Fibroblast of lung (primary cell): ENCODE results near the gene URB1. TPM values are rescaled to one million over a fixed set of nuclear protein-coding genes. Genes with fewer than 3 reads are reported as not detected.

Source experiments
- DNase-seq, 2 donors: peaks; one replicate each; pipeline versions ENCODE4 v3.0.0 to v3.0.0-alpha.2; 2010; ENCODE audit warnings: low read depth in 2 of 2
- H2AFZ ChIP-seq: 2 replicates; pipeline ENCODE4 v1.5.1; 2012; ENCODE audit warnings: low read length, control low read depth, inconsistent platforms
- H3K27ac ChIP-seq: 2 replicates; pipeline ENCODE4 v1.5.1; 2011; ENCODE audit warnings: low read length, control low read depth; ENCODE audit not compliant: insufficient read depth
- H3K27me3 ChIP-seq: 2 replicates; pipeline ENCODE4 v1.5.1; 2011; ENCODE audit warnings: mild to moderate bottlenecking, low read length; ENCODE audit not compliant: control insufficient read depth, insufficient read depth
- H3K36me3 ChIP-seq: 2 replicates; pipeline ENCODE4 v1.5.1; 2011; ENCODE audit warnings: low read length; ENCODE audit not compliant: control insufficient read depth, insufficient read depth
- H3K4me1 ChIP-seq: 2 replicates; pipeline ENCODE4 v1.5.1; 2011; ENCODE audit warnings: low read length; ENCODE audit not compliant: control insufficient read depth, insufficient read depth; ENCODE audit errors: extremely low read depth
- H3K4me2 ChIP-seq: 2 replicates; pipeline ENCODE4 v1.5.1; 2011; ENCODE audit warnings: low read length, control low read depth; ENCODE audit not compliant: insufficient read depth; ENCODE audit errors: extremely low read depth
- H3K4me3 ChIP-seq, 4 experiments: fragments of 200-600 bp in 1 of 4; sonication (generic) in 1 of 4; replicated peaks in 1 of 4; 2 replicates each; pipeline ENCODE4 v1.5.1; 2011 to 2016; ENCODE audit warnings: low read length in 4 of 4, low read depth in 3 of 4, mild to moderate bottlenecking in 3 of 4, control low read depth in 2 of 4, inconsistent platforms in 1 of 4, mixed read lengths in 1 of 4; ENCODE audit not compliant: insufficient read depth in 1 of 4; ENCODE audit errors: control extremely low read depth in 1 of 4
- H3K79me2 ChIP-seq: 2 replicates; pipeline ENCODE4 v1.5.1; 2012; ENCODE audit warnings: mild to moderate bottlenecking, low read length, inconsistent platforms; ENCODE audit not compliant: control insufficient read depth, insufficient read depth
- H3K9ac ChIP-seq: 2 replicates; pipeline ENCODE4 v1.5.1; 2011; ENCODE audit warnings: mild to moderate bottlenecking, low read length, control low read depth; ENCODE audit not compliant: insufficient read depth
- H3K9me3 ChIP-seq: 2 replicates; pipeline ENCODE4 v1.5.1; 2012; ENCODE audit warnings: low read depth, low read length; ENCODE audit not compliant: control insufficient read depth, insufficient read depth
- H4K20me1 ChIP-seq: 2 replicates; pipeline ENCODE4 v1.5.1; 2011; ENCODE audit warnings: low read length; ENCODE audit not compliant: control insufficient read depth, insufficient read depth; ENCODE audit errors: extremely low read depth
- CTCF ChIP-seq, 2 donors: IDR thresholded peaks in 1 of 2; conservative IDR thresholded peaks in 1 of 2; 1 replicate in 1 of 2; 2 replicates in 1 of 2; pipeline ENCODE4 v1.5.1; 2011 to 2012; ENCODE audit warnings: low read length in 2 of 2, control low read depth in 1 of 2, inconsistent platforms in 1 of 2, low read depth in 1 of 2, mild to moderate bottlenecking in 1 of 2
- EZH2 ChIP-seq: IDR thresholded peaks from 2 replicates; pipeline ENCODE4 v1.5.1; 2012; ENCODE audit warnings: low read length, control low read depth, mild to moderate bottlenecking; ENCODE audit errors: missing control alignments
- polyA plus RNA-seq, 2 donors: library from polyadenylated mRNA; depleted of rRNA in 1 of 2; stranded (reverse) in 1 of 2; unstranded in 1 of 2; fragments of >200 nt; gene quantifications; 2 replicates each; pipeline ENCODE4 v1.2.1, GENCODE V29; 2011 to 2012; ENCODE audit warnings: missing spikeins in 1 of 2
- total RNA-seq: library from RNA; depleted of rRNA; stranded (reverse); fragments of >200 nt; gene quantifications from 2 replicates; pipeline ENCODE4 v1.2.1, GENCODE V29; 2014

URB1 gene
- total and polyA plus RNA-seq, 2 donors (not counting 1 experiment from before 2014, with no cell fraction given): 4.3 to 17.7 TPM

GRCh38 chr21:32328595-32328994 is 64.2 kb downstream of the URB1 start:
- no peak overlapping the region for H3K4me3 ChIP-seq
- no peaks in the 10 kb centered on the region for H4K20me1 ChIP-seq
- no peaks in the 10 kb centered on the region for H3K9me3 ChIP-seq
- DNase-seq: peak; percentile 48 to 78
- H3K79me2 ChIP-seq: no peaks in the 10 kb centered on the region
- no peak overlapping the region for H3K9ac ChIP-seq
- H3K4me2 ChIP-seq: no peak overlapping the region
- no peak for TF ChIP-seq CTCF (conservative IDR thresholded peaks at IDR 0.05 in 1 of 2, IDR thresholded peaks at IDR 0.05 in 1 of 2; ENCODE audit: low read depth in 1 of 2, low read length in 2 of 2)
- peak overlapping the region; percentile 56 for H3K27ac ChIP-seq
- H3K27me3 ChIP-seq: no peaks in the 10 kb centered on the region
- H3K4me1 ChIP-seq: no peaks in the 10 kb centered on the region
- H2AFZ ChIP-seq: no peak overlapping the region
- peaks cover 13% of the 10 kb centered on the region for H3K36me3 ChIP-seq

GRCh38 chr21:32325706-32326105 is 67.1 kb downstream of the URB1 start:
- no peaks in the 10 kb centered on the region for H3K79me2 ChIP-seq
- TF ChIP-seq CTCF (conservative IDR thresholded peaks at IDR 0.05 in 1 of 2, IDR thresholded peaks at IDR 0.05 in 1 of 2; ENCODE audit: low read depth in 1 of 2, low read length in 2 of 2): no peak
- no peak for TF ChIP-seq EZH2
- no peak overlapping the region for H3K4me3 ChIP-seq
- no peaks in the 10 kb centered on the region for H3K9me3 ChIP-seq
- H3K9ac ChIP-seq: no peak overlapping the region
- no peak for DNase-seq
- no peak overlapping the region for H3K27ac ChIP-seq
- no peaks in the 10 kb centered on the region for H3K27me3 ChIP-seq
- no peak overlapping the region for H3K4me2 ChIP-seq
- H3K4me1 ChIP-seq: no peaks in the 10 kb centered on the region
- H2AFZ ChIP-seq: no peak overlapping the region
- no peaks in the 10 kb centered on the region for H4K20me1 ChIP-seq
- peaks cover 19% of the 10 kb centered on the region for H3K36me3 ChIP-seq

- no peak overlapping the region for H2AFZ ChIP-seq
- H3K79me2 ChIP-seq: no peaks in the 10 kb centered on the region
- no peak overlapping the region for H3K9ac ChIP-seq
- TF ChIP-seq EZH2 (no peak), CTCF (conservative IDR thresholded peaks at IDR 0.05 in 1 of 2, IDR thresholded peaks at IDR 0.05 in 1 of 2; ENCODE audit: low read depth in 1 of 2, low read length in 2 of 2) (no peak)
- H3K27me3 ChIP-seq: no peaks in the 10 kb centered on the region
- H3K4me2 ChIP-seq: no peak overlapping the region
- no peak overlapping the region for H3K4me3 ChIP-seq
- peaks cover 27% of the 10 kb centered on the region for H3K36me3 ChIP-seq
- H3K27ac ChIP-seq: no peak overlapping the region
- H3K9me3 ChIP-seq: no peaks in the 10 kb centered on the region
- no peaks in the 10 kb centered on the region for H4K20me1 ChIP-seq
- no peak for DNase-seq
- H3K4me1 ChIP-seq: no peaks in the 10 kb centered on the region
Observed at GRCh38 chr21:32322676-32323075, 70.1 kb downstream of the URB1 start.
